H1 (cell line): ENCODE results near the gene KLHL3.

Experiments used
- CREB1 ChIP-seq: IDR thresholded peaks from 2 replicates; pipeline ENCODE4 v1.6.1; 2012; ENCODE audit warnings: inconsistent platforms
- EP300 ChIP-seq, 2 experiments: IDR thresholded peaks; 1 replicate in 1 of 2; 2 replicates in 1 of 2; pipeline ENCODE4 v1.6.1; 2011 to 2012; ENCODE audit warnings: low read depth in 2 of 2, low read length in 2 of 2, mild to moderate bottlenecking in 2 of 2, borderline replicate concordance in 1 of 2, inconsistent platforms in 1 of 2, moderate library complexity in 1 of 2
- POLR2AphosphoS5 ChIP-seq: IDR thresholded peaks from 2 replicates; pipeline ENCODE4 v1.6.1; 2011; ENCODE audit warnings: low read depth, low read length
- RAD21 ChIP-seq, 2 experiments: IDR thresholded peaks in 1 of 2; conservative IDR thresholded peaks in 1 of 2; 2 replicates each; pipeline ENCODE4 v1.6.1; 2011; ENCODE audit warnings: low read depth in 2 of 2, low read length in 2 of 2, improper control_type of control experiment in 1 of 2, inconsistent platforms in 1 of 2, mild to moderate bottlenecking in 1 of 2, moderate library complexity in 1 of 2
- TF ChIP-seq, protein P1 (sequence below), 3 experiments: IDR thresholded peaks; 1 replicate in 2 of 3; 2 replicates in 1 of 3; pipeline versions ENCODE4 v1.5.1 to v1.6.1; 2011; ENCODE audit warnings: low read length in 3 of 3, mild to moderate bottlenecking in 3 of 3, inconsistent platforms in 2 of 3, low read depth in 1 of 3, moderate library complexity in 1 of 3; ENCODE audit not compliant: insufficient read depth in 1 of 3; ENCODE audit errors: control extremely low read depth in 1 of 3

- TF ChIP-seq POLR2AphosphoS5 (no peak), RAD21 (IDR thresholded peaks at IDR 0.05 in 1 of 2, conservative IDR thresholded peaks at IDR 0.05 in 1 of 2; ENCODE audit: low read depth in 2 of 2, low read length in 2 of 2) (no peak), CREB1 (no peak), EP300 (IDR thresholded peaks at IDR 0.05; ENCODE audit: borderline replicate concordance in 1 of 2, low read depth in 2 of 2, low read length in 2 of 2) (no peak)
- TF ChIP-seq, protein P1, sequence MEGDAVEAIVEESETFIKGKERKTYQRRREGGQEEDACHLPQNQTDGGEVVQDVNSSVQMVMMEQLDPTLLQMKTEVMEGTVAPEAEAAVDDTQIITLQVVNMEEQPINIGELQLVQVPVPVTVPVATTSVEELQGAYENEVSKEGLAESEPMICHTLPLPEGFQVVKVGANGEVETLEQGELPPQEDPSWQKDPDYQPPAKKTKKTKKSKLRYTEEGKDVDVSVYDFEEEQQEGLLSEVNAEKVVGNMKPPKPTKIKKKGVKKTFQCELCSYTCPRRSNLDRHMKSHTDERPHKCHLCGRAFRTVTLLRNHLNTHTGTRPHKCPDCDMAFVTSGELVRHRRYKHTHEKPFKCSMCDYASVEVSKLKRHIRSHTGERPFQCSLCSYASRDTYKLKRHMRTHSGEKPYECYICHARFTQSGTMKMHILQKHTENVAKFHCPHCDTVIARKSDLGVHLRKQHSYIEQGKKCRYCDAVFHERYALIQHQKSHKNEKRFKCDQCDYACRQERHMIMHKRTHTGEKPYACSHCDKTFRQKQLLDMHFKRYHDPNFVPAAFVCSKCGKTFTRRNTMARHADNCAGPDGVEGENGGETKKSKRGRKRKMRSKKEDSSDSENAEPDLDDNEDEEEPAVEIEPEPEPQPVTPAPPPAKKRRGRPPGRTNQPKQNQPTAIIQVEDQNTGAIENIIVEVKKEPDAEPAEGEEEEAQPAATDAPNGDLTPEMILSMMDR (IDR thresholded peaks at IDR 0.05; ENCODE audit: control extremely low read depth in 1 of 3, insufficient read depth in 1 of 3, low read depth in 1 of 3, low read length in 3 of 3) = no peak
Measured at GRCh38 chr5:137733006-137733405, 2.9 kb downstream of the KLHL3 start.
